Muscle of arm (tissue), 12 donors: Measurements from ENCODE around the gene SERHL2. TPM values are rescaled to one million over a fixed set of nuclear protein-coding genes. Genes with fewer than 3 reads are reported as not detected.
"Not testable (repeated sequence)": the region's sequence is repeated elsewhere in the genome, so short reads cannot be mapped to it uniquely, and the experiment has no call there.

Experiments used
- DNase-seq: peaks from one replicate; pipeline ENCODE4 v3.0.0-alpha.2; 2013
- polyA plus RNA-seq, 12 donors: library from polyadenylated mRNA; unstranded; fragments of 120-200 nt; gene quantifications; one replicate each; pipeline ENCODE4 v1.2.1, GENCODE V29; 2013; ENCODE audit not compliant: insufficient read length in 12 of 12

Gene SERHL2
- polyA plus RNA-seq, 12 donors = 1.7 to 4.9 (median 3.0) TPM; not detected in 2

- not testable (repeated sequence) for DNase-seq
Measured at GRCh38 chr22:42535082-42535731, 18.5 kb upstream of the SERHL2 start.

DNA sequence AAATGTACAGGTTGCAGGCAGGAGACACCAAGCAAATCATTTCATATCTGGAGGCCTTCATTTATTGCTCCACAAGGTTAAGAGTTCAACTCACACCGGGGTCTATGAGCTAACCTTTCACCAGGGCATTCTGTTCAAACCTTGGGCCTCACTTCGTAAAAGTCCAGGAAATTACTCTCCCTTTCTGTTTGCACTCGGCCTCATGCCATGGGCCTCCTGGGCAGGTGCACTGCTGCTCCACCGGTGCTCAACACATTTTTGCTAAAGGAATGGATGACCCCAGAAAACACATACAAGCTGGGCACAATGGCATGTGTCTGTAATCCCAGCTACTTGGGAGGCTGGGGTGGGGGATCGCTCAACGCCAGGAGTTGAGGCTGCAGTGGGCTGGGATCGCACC lies 17.6 kb upstream of the SERHL2 start:
- no peak for DNase-seq

DNA sequence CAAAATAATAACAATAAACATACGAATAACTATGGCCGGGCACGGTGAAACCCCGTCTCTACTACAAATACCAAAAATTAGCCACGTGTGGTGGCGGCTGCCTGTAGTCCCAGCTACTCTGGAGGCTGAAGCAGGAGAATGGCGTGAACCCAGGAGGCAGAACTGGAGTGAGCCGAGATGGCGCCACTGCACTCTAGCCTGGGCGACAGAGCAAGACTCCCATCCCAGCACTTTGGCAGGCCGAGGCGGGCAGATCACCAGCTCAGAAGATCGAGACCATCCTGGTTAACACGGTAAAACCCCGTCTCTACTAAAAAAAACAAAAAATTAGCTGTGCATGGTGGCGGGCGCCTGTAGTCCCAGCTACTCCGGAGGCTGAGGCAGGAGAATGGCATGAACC lies 17.1 kb upstream of the SERHL2 start:
- not testable (repeated sequence) for DNase-seq

- not testable (repeated sequence) for DNase-seq
Measured at GRCh38 chr22:42537199-42537831, 16.4 kb upstream of the SERHL2 start.

DNA sequence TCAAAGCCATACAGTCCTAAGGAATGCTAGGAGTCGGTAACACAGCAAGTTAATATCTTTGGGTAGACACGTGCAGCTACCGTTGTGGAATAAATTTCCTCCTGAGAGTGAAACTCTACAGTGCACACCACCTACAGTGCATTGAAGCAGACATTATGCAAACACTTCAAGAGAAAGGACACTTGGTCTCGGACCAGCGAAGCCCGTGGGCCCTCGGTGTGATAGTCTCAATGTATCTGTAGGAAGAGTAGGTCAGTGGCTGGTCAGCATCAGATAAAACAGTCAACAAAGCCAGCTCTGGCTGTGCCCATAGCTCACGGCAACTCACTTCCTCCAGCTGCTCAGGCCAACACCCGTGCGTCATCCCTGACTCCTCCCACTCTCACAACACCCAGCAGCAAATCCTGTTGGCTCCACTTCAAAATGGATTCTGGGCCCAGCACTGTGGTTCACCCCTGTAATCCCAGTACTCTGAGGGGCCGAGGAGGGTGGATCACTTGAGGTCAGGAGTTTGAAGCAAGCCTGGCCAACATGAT lies 14.5 kb upstream of the SERHL2 start:
- DNase-seq = not testable (repeated sequence)

- DNase-seq = no peak
Measured at GRCh38 chr22:42544686-42545085, 9.1 kb upstream of the SERHL2 start.

DNA sequence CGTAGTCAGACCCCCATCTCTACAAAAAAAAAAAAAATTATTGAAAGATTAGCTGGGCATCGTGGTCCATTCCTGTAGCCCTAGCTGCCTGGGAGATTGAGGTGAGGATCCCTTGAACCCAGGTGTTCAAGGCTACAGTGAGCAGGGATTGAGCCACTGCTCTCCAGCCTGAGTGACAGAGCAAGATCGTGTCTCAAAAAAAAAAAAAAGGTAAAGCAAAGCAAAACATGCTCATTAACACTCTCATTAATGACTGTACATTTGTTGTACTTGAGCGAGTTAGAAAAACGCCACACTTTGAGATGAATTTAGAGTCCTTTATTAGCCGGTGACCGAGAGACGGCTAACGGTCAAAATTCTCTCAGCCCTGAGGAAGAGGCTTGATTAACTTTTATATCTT lies 6.2 kb upstream of the SERHL2 start:
- no peak for DNase-seq

GRCh38 chr22:42548126-42548525 lies 5.6 kb upstream of the SERHL2 start:
- DNase-seq = not testable (repeated sequence)

DNA sequence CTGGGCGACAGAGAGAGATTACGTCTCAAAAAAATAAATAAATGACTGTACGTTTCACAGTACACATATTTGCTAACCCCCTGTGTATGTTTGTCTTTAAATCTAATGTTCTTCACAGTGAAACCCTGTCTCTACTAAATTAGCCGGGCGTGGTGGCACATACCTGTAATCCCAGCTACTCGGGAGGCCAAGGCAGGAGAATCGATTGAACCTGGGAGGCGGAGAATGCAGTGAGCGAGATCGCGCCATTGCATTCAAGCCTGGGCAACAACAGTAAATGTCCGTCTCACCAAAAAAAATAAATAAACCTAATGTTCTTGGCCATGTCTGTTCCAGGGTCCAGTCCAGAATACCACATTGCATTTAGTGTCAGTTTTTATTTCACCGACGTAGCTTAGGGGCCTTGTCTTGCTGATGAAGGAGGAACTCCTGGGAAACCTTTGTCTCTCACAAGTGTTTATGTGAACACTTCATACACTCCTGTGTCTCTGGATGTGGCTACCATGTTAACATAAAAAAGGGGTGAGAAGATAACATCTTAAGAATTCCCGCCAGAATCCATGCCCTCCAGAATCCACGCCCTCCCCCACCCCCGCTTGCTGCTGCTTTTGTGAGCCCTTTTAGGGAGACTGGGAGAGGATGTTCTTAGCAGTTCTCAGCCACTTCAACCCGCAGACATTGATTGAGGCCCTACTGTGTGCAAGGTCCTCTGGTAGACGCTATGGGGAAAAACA lies 5.0 kb upstream of the SERHL2 start:
- DNase-seq = no peak

DNA sequence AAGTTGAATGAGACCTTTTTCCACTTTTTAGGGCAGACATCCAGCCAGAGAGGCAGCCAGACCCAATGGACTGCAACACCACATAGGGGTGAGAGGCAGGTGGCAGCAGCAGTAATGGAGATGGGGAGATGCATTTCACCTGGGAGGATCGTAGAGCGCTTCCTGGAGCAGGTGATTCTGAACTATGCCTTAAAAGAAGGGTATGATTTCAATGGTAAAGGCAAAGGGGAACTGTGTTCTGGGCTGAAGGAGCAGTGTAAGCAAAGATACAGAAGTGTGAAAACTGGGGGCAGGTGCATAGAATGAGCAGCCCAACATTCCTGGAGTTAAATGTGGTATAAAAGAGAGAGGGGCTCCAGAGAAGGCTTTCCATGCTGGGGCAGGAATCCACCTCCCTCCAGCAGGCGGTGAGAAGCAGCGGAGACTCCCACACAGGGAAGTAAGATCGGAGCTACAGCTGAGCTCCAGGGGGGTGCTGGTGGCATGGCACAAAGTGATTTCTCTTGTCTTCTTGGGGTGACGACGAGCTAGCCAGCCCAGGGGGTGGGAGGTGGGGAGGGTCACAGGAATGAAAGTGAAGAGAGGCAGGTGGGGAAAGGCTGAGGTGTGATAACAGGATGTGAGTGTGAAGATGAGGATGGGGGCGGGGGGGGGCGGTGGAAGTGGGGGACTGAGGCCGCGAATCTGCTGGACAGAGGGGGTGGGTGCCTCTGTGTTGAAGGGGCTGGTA lies 4.3 kb upstream of the SERHL2 start:
- DNase-seq = no peak

DNA sequence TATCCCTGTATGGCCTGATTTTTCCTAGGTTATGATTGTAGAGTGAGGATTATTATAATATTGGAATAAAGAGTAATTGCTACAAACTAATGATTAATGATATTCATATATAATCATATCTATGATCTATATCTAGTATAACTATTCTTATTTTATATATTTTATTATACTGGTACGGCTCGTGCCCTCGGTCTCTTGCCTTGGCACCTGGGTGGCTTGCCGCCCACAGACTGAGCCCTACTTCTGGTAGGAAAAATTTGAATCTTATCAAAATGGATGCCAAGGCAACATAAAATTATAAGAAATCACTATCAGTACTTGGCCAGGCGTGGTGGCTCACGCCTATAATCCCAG lies 1.5 kb upstream of the SERHL2 start:
- DNase-seq = not testable (repeated sequence)

DNA sequence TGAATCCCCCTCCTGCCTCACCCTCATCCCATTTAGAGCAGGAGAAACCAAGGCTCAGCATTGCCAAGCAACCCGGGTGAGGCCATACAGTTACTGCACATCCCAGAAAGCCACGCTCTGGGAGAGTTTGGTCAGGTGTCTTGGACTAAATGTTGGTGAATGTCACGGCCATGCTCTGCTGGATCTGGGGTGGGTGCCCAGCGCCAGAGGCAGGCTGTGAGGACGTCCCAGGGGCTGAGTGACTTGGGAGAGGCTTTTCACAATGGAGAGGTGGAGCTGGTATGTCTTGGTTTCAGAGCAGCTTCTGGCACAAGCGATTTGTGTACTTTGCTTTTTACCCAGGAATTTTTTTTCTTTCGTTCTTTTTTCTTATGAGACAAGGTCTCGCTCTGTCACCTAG lies 6.6 kb downstream of the SERHL2 start:
- no peak for DNase-seq

GRCh38 chr22:42560781-42561180 lies 7.0 kb downstream of the SERHL2 start:
- no peak for DNase-seq

GRCh38 chr22:42561856-42562255 lies 8.1 kb downstream of the SERHL2 start:
- no peak for DNase-seq

GRCh38 chr22:42562279-42562678 lies 8.5 kb downstream of the SERHL2 start:
- no peak for DNase-seq

DNA sequence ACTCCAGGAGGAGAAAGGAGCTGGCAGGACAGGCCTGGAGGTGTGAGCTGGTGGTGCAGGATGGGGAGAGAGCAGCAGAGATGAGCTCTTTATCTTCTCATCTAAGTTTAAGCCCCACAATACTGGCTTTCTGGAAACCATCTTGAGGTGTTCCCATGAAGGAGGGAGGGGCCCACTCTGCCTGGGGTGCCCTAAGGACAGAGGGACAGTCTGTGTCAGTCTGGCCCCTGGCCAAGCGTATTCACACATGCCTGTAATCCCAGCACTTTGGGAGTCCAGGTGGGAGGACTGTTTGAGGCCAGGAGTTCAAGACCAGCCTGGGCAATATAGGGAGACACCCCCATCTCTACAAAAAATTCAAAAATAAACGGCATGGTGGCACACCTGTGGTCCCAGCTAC lies 8.9 kb downstream of the SERHL2 start:
- DNase-seq = no peak

DNA sequence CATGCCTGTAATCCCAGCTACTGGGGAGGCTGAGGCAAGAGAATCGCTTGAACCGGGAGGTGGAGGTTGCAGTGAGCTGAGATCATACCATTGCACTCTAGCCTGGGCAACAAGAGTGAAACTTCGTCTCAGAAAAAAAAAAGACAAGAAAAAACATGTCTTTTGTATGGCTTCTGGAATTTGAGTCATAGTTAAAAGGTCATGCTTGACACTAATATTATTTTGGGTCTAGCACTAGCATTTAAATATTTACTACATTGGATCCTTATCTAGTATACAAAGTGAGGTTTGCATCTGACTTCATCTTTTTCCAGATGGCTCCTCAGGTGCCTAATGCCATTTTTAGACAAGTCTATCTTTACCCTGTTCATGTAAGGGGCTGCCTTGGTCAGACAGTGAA lies 10.2 kb downstream of the SERHL2 start:
- DNase-seq = not testable (repeated sequence)

- no peak for DNase-seq
Measured at GRCh38 chr22:42564699-42565098, 10.9 kb downstream of the SERHL2 start.

DNA sequence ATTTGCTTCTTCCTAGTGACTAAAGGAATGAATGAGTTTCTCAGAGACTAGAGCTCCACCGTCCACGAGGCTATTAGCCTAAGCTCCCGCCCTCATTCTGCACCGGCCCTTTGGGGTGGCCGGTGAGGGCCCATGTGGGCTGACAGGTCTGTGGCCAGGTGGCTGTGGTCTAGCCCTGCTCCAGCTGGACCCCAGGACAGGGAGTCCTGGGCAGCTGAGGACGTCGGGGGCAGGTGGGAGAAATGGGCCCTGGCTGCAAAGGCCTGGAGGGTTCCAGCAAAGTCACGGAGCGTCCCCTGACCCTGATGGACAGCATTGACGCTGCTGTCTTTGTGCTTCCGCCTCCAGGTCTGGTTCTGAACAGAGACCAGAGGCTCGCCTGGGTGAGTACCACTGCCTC lies 12.2 kb downstream of the SERHL2 start:
- no peak for DNase-seq

- DNase-seq = not testable (repeated sequence)
Measured at GRCh38 chr22:42567950-42568349, 14.2 kb downstream of the SERHL2 start.

DNA sequence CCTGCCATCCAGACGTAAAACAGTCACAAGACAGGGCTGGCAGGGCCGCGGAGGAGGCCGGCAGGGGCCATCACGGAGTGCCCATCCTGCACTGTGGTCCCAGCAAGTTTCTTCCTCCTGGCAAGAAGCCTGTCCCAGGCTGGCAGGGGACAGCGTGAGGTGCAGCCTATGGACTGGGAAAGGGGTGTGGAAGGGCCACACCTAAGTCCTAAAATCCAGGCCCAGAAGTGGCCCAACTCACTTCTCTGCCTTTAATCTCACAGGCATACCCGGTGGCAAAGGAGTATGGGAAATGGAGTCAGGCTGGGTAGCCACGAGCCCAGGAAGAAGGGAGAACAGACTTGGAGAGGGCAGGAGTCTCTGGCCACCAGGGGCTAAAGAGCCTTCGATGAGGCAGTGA lies 16.8 kb downstream of the SERHL2 start:
- DNase-seq = not testable (repeated sequence)

DNA sequence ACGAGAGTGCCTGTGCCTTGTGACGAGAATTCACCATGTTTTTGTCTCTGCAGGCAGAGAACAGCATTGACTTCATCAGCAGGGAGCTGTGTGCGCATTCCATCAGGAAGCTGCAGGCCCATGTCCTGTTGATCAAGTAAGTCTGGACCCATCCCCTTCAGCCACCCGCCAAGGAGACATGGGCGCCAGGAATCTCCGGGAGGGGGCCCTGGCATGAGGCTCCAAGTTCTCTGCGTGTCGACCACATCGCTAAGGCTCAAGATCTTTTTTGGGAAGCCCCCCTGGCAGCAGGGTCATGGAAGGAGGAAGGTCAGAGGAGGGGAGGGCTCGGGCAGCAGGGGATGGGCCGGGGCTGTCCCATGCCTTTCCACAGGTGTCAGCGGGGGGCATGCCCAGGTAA lies 17.3 kb downstream of the SERHL2 start:
- DNase-seq = not testable (repeated sequence)
